SH-SY5Y (cell line): ENCODE data around the gene LLGL2.

Source experiments
- GATA2 ChIP-seq: IDR thresholded peaks from 2 replicates; pipeline ENCODE4 v1.6.1; 2011; ENCODE audit warnings: mild to moderate bottlenecking, low read depth, low read length
- GATA3 ChIP-seq: IDR thresholded peaks from 2 replicates; pipeline ENCODE4 v1.6.1; 2011; ENCODE audit warnings: low read depth, mild to moderate bottlenecking, low read length, moderate library complexity

DNA sequence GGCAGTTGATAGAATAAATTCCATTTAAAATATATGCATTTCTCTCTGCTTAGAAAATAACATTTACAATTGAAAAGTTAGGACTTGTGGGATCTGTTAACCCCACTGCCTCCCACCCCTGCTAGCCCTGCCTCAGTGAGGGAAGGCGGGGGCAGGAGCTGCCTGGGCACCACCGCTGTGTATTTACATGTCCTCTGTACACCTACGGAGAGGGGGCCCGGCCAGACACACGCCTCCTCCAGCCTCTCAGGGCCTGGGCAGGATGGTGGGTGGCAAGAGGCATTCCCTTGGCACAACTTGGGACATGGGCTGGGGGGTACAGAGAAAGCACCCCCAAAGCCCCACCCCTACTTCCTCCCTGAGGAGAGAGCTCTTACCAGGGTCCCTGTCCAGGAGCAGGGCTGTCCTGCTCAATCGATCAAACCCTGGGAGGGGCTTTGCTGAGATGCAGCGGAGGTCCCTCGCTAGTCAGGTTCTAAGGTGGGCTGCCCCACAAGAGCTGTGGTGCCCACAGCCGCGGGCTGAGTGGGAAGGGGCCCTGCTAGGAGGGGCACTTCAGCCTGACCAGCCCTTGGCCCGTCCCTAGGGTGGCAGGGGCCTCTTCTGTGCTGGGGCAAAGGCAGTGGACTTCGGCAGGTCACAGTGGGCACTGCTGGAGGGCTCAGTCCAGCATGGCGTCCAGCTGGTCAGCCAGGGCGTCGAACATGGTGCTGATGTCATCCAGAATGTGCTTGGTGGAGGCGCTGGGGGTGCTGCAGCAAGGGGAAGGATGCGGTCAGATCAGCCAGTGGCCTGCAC is 24.9 kb upstream of the LLGL2 start:
- TF ChIP-seq GATA3 (no peak), GATA2 (no peak)
